Urinary bladder (tissue), 4 donors: ENCODE results near the gene SDS. TPM values are rescaled to one million over a fixed set of nuclear protein-coding genes. Genes with fewer than 3 reads are reported as not detected.

ENCODE experiments used
- DNase-seq: peaks from one replicate; pipeline ENCODE4 v3.0.0-alpha.2; 2015; ENCODE audit errors: extremely low spot score
- H3K27ac ChIP-seq: one replicate; pipeline ENCODE4 v1.5.1; 2013; ENCODE audit warnings: low read depth, mild to moderate bottlenecking, moderate library complexity
- H3K36me3 ChIP-seq: one replicate; pipeline ENCODE4 v1.6.1; 2013; ENCODE audit warnings: mild to moderate bottlenecking, moderate library complexity; ENCODE audit not compliant: insufficient read depth
- H3K4me1 ChIP-seq: one replicate; pipeline ENCODE4 v1.6.1; 2013; ENCODE audit warnings: mild to moderate bottlenecking, moderate library complexity; ENCODE audit not compliant: insufficient read depth
- H3K4me3 ChIP-seq: one replicate; pipeline ENCODE4 v1.5.1; 2013; ENCODE audit warnings: low read depth, low read length
- WGBS: extraction: QIAGEN DNeasy Blood & Tissue Kit; methylation state at CpG from one replicate; pipeline ENCODE4 v1.1.7; 2013; 5-methylcytosine and 5-hydroxymethylcytosine counted together
- polyA plus RNA-seq: library from polyadenylated mRNA; stranded (reverse); fragments of 200-250 nt; gene quantifications from one replicate; pipeline ENCODE4 v1.2.3, GENCODE V29; 2013
- total RNA-seq: library from RNA; depleted of rRNA; stranded (reverse); fragments of >200 nt; gene quantifications from one replicate; pipeline ENCODE4 v1.2.3, GENCODE V29; 2014
- donor health status: healthy with polysubstance abuse.
- donor health status: healthy.

SDS gene
- total and polyA plus RNA-seq, 2 donors, result 0.85 TPM; not detected in 1

- 66% methylated on average over 13 of the region's 13 CpGs for WGBS
- Histone ChIP-seq H3K4me1 (no peaks in the 10 kb centered on the region), H3K27ac (no peak overlapping the region), H3K4me3 (no peak overlapping the region), H3K36me3 (no peaks in the 10 kb centered on the region)
- DNase-seq, result no peak
Measured at GRCh38 chr12:113401066-113402000, 2.4 kb downstream of the SDS start.

- no peaks in the 10 kb centered on the region for H3K36me3 ChIP-seq
- H3K4me3 ChIP-seq, result no peak overlapping the region
- no peak for DNase-seq
- no peaks in the 10 kb centered on the region for H3K4me1 ChIP-seq
- H3K27ac ChIP-seq, result no peak overlapping the region
- WGBS, result 79% methylated on average over 4 of the region's 4 CpGs
Measured at GRCh38 chr12:113400362-113400761, 3.3 kb downstream of the SDS start.

DNA sequence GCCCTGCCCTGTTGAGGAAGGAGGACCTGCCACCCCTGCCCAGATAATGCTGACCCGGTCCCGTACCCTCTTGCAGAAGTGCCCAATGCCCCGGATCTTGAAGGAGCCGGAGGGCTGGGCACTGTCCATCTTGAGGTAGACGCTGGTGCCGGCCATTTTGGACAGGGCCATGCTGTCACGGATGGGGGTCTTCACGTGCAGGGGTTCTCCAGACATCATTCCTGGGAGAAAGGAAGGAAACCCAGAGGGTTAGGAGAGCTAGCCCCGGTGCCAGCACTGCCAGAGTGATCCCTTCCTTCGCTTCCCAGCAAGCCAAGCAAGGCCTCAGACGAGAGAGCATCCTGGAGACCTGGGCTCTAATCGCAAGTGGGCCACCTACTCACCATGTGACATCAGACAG lies 4.2 kb downstream of the SDS start:
- no peak for DNase-seq
- Histone ChIP-seq H3K4me1 (no peaks in the 10 kb centered on the region), H3K4me3 (no peak overlapping the region), H3K36me3 (no peaks in the 10 kb centered on the region), H3K27ac (no peak overlapping the region)
- 86% methylated on average over 12 of the region's 12 CpGs for whole genome bisulfite sequencing

DNA sequence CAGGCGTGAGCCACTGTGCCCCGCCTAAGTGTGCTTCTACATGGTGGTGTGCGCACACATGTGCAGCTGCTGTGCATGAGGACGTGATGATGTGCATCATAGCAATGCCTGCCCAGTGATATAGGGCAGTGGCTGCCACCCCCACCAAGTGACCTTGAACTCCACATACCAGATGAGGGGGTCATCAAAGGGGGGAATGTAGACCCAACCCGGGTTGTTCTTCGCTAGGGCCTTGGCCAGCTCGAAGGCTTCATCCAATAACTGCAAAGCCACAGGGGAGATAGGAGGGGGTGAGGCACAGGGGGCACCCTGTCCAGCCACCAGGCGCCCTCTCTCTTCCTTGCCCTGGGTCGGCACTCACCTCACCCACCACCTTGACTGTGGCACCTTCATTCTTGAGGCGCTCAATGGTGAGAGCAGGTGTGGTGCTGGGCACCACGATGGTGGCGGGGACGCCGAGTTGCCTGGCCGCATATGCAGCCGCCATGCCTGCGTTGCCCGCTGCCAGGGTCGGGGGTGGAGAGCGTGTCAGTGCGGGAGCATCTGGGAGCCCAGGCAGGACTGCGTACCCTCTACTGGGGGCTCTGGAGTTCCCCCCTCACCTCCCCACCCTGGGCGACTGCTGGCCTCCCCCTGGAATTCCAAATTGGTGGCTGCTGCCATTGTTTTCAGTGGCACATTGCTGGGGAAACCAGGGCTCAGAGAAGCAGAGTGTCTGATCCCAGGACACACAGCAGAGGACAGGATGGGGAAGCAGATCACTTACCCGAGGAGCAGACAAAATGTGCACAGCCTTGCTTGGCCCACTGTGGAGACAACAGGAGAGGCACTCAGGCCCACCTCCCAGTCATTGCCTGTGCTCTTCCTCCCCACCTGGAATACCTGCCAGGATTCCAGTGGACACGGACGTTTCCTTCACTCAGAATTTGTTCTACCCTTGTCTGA lies 5.1 kb downstream of the SDS start:
- H3K4me1 ChIP-seq, result no peaks in the 10 kb centered on the region
- H3K27ac ChIP-seq, result no peak overlapping the region
- no peak overlapping the region for H3K4me3 ChIP-seq
- no peaks in the 10 kb centered on the region for H3K36me3 ChIP-seq
- no peak for DNase-seq
- WGBS, result 86% methylated on average over 26 of the region's 26 CpGs

- WGBS, result 65% methylated on average over 10 of the region's 10 CpGs
- Histone ChIP-seq H3K4me3 (no peak overlapping the region), H3K36me3 (no peaks in the 10 kb centered on the region), H3K4me1 (no peaks in the 10 kb centered on the region), H3K27ac (no peak overlapping the region)
- no peak for DNase-seq
Measured at GRCh38 chr12:113397497-113398197, 6.0 kb downstream of the SDS start.

DNA sequence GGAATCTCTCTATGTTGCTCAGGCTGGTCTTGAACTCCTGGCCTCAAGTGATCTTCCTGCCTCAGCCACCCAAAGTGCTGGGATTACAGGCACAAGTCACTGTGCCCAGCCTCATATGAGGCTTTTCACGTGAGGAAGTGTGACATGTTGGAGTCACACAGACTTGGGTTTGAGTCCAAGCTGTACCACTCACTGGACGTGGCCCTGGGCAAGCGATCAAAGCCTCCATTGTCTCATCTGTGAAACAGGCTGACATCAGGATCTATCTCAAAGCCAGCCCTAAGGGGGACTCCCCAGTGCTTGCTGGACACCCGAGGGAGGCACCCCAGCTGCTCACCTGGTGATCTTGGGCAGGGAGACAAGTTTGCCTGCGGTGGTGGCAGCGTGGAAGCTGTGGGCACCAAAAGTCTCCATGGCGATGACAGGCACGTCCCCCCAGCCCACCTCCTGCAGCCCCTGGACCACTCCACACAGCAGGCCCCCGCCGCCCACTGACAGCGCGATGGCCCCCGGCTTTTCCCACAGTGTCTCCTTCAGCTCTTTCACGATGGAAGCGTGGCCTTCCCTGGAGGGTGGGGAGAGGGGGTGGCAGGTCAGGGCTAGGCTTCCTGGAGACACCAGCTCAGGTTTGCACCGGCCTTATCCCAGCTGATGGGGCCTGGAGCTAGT lies 6.7 kb downstream of the SDS start:
- 65% methylated on average over 16 of the region's 16 CpGs for WGBS
- no peaks in the 10 kb centered on the region for H3K36me3 ChIP-seq
- DNase-seq, result no peak
- H3K27ac ChIP-seq, result no peak overlapping the region
- H3K4me1 ChIP-seq, result no peaks in the 10 kb centered on the region
- no peak overlapping the region for H3K4me3 ChIP-seq

DNA sequence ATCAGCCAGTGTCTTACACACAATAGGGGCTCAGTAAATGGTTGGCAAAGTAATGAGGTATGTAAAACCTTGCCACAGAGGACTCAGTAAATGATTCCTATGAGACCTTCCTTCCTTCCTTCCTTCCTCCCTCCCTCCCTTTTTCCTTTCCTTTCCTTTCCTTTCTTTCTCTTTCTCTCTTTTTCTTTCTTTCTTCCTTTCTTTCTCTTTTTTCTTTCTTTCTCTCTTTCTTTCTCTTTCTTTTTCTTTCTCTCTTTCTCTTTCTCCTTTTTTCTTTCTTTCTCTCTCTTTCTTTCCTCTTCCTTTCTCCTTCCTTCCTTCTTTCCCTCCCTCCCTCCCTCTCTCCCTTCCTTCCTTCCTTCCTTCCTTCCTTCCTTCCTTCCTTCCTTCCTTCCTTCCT lies 7.5 kb downstream of the SDS start:
- Histone ChIP-seq H3K36me3 (no peaks in the 10 kb centered on the region), H3K4me3 (no peak overlapping the region), H3K4me1 (no peaks in the 10 kb centered on the region), H3K27ac (no peak overlapping the region)
- DNase-seq, result no peak

DNA sequence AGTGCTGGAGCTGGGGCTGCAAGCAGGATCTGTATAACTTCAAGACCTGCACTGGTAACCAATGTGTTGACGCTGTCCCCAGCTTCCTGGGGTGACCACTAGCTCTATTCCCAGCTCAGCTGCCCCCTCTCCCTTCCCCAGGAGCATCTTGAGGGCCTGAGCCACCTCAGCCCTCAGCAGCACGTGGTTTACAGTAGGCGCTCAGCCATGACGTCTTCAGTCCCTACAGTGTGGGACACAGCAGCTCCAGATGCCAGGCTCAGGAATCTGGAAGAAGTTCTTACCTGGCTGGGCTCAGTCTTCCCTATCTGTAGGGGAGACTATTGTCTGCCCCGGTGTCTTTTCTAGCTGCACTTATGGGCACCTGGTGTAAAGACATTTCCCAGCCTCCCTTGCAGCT lies 8.6 kb downstream of the SDS start:
- Histone ChIP-seq H3K4me3 (no peak overlapping the region), H3K4me1 (no peaks in the 10 kb centered on the region), H3K27ac (no peak overlapping the region), H3K36me3 (no peaks in the 10 kb centered on the region)
- DNase-seq, result no peak
- WGBS, result 77% methylated on average over 5 of the region's 5 CpGs

DNA sequence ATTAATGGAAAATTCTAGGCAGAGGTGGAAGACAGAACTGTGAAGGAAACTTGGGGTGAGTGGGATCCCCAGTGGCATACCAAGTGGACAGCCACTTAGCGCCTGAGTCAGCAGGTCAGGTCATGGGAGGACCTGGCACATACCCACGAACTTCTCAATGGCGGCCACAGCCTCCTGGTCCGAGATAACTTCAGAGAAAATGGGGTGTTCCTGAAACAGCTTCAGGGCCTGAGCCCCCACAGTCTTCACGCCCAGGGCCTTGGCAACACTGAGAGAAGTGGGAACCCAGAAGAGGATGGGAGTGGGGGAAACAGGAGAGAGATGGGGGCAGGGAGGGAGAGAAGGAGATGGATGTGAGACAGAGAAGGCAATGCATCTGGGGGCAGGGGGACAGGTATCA lies 9.9 kb downstream of the SDS start:
- no peak for DNase-seq
- Histone ChIP-seq H3K4me1 (no peaks in the 10 kb centered on the region), H3K4me3 (no peak overlapping the region), H3K36me3 (peaks cover 4% of the 10 kb centered on the region), H3K27ac (no peak overlapping the region)
- 91% methylated on average over 5 of the region's 5 CpGs for WGBS

- Histone ChIP-seq H3K27ac (no peak overlapping the region), H3K36me3 (peaks cover 8% of the 10 kb centered on the region), H3K4me1 (no peaks in the 10 kb centered on the region), H3K4me3 (no peak overlapping the region)
- DNase-seq, result no peak
- 68% methylated on average over 17 of the region's 17 CpGs for WGBS
Measured at GRCh38 chr12:113392988-113393579, 10.6 kb downstream of the SDS start.

DNA sequence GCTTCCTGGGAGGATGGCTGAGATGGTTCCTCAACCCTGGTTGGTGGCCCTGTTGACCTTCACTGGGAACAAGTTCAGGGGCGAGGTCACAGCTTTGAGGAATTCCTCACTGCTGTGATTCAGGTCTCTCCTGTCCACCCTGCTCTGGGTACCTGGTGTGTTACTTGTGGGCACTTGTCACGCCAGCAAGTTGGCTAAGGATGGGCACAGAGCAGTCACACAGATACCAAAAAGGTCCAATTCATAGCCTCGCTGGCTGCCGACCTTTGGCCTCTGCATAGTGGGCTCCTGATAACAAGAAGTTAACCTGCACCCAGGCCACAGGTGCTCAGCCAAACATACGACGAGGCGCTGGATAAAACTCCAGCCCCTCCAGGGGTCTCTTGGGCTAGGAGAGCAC lies 11.2 kb downstream of the SDS start:
- no peak overlapping the region for H3K27ac ChIP-seq
- no peaks in the 10 kb centered on the region for H3K4me1 ChIP-seq
- H3K4me3 ChIP-seq, result no peak overlapping the region
- no peak for DNase-seq
- 86% methylated on average over 7 of the region's 7 CpGs for whole genome bisulfite sequencing
- H3K36me3 ChIP-seq, result peaks cover 8% of the 10 kb centered on the region

- Histone ChIP-seq H3K27ac (no peak overlapping the region), H3K4me3 (no peak overlapping the region), H3K4me1 (no peaks in the 10 kb centered on the region), H3K36me3 (peaks cover 8% of the 10 kb centered on the region)
- no peak for DNase-seq
- WGBS, result 88% methylated on average over 9 of the region's 9 CpGs
Measured at GRCh38 chr12:113391650-113392337, 11.9 kb downstream of the SDS start.
